Measurements from ENCODE around the gene MOXD1. TPM values are rescaled to one million over a fixed set of nuclear protein-coding genes. Genes with fewer than 3 reads are reported as not detected.

Gene MOXD1
- total and polyA plus RNA-seq, 2 experiments from 2014 or later = 9.0 to 16.8 TPM

DNA sequence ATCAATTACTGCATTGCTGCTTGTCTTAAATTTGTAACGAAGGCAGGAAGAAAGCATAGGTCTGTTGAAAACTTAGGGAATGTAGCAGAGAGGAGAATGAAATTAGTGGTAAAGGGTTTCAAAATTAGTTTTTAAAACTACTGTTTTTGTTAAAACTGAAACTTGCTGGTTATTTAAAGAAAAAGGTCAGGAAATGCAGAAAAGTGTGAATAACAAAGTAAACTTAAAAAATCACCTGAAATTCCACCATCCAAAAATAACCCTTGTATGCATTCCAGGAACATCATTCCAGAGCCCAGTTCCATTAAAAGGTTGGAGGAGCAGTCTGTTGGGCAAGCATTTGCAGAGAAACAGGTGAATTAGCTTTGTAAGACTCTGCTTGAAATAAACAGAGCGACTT is 3.1 kb upstream of the MOXD1 start:
- no peaks in the 10 kb centered on the region for H3K9me2 ChIP-seq (replicated peaks; ENCODE audit: insufficient read depth)
- H4K20me1 ChIP-seq (ENCODE audit: insufficient read depth, poor library complexity, severe bottlenecking) = no peaks in the 10 kb centered on the region
- H3K4me2 ChIP-seq = no peak overlapping the region
- no peak overlapping the region for H2AFZ ChIP-seq
- H3K27ac ChIP-seq = no peak overlapping the region
- DNase-seq (ENCODE audit: low spot score) = no peak
- H3K9me3 ChIP-seq (ENCODE audit: low read depth) = no peaks in the 10 kb centered on the region
- TF ChIP-seq, protein P1, sequence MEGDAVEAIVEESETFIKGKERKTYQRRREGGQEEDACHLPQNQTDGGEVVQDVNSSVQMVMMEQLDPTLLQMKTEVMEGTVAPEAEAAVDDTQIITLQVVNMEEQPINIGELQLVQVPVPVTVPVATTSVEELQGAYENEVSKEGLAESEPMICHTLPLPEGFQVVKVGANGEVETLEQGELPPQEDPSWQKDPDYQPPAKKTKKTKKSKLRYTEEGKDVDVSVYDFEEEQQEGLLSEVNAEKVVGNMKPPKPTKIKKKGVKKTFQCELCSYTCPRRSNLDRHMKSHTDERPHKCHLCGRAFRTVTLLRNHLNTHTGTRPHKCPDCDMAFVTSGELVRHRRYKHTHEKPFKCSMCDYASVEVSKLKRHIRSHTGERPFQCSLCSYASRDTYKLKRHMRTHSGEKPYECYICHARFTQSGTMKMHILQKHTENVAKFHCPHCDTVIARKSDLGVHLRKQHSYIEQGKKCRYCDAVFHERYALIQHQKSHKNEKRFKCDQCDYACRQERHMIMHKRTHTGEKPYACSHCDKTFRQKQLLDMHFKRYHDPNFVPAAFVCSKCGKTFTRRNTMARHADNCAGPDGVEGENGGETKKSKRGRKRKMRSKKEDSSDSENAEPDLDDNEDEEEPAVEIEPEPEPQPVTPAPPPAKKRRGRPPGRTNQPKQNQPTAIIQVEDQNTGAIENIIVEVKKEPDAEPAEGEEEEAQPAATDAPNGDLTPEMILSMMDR (IDR thresholded peaks at IDR 0.05; ENCODE audit: poor library complexity) = no peak
- no peak for TF ChIP-seq EZH2phosphoT487 (IDR thresholded peaks at IDR 0.05; ENCODE audit: low read depth, severe bottlenecking, unreplicated experiment)
- TF ChIP-seq EZH2 (IDR thresholded peaks at IDR 0.05; ENCODE audit: borderline replicate concordance) = no peak
- no peaks in the 10 kb centered on the region for H3K36me3 ChIP-seq (replicated peaks; ENCODE audit: insufficient read depth, low read depth)
- H3K27me3 ChIP-seq = peaks cover 71% of the 10 kb centered on the region
- H3K4me3 ChIP-seq = no peak overlapping the region
- H3K4me1 ChIP-seq (ENCODE audit: insufficient read depth) = no peaks in the 10 kb centered on the region
- 76% methylated on average over 2 of the region's 2 CpGs for WGBS (ENCODE audit: low lambda C conversion rate, missing lambda C conversion rate)
- H3K79me2 ChIP-seq = no peaks in the 10 kb centered on the region

DNA sequence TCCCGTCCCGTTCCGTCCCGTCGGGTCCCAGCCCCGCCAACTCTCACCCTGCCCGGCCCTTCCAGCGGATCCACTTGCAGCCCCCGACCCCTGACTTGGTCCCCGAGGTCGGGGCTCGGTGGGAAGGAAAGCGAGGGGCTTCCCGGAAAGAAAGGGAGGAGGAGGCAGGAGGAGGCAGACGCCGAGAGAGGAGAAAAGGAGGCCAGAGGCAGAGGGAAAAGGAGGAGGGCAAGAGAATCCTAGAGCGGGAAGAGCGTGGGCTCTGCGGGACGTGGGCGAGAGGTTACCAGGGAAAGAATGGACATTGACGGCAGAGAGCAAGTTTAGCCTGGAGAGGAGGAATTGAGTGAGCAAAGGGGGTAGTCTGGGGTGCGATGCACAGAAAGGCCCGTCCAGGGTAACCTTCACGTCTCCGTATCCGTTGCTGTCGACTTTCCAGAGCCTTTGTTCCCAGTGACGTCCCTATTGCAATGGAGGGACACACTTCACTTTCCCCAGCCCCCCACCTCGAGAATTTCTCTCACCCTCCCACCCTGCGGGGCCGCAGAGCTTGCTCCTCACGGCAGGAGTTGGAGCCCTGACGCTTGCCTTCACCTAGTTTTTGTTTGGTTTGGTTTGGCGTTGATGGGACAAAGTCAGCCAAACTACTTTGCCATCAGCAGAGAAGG is 477 bp upstream of the MOXD1 start:
- H2AFZ ChIP-seq = peak overlapping the region; percentile 88
- peak overlapping the region; percentile 99 for H3K4me2 ChIP-seq
- H4K20me1 ChIP-seq (ENCODE audit: insufficient read depth, poor library complexity, severe bottlenecking) = no peaks in the 10 kb centered on the region
- peaks cover 72% of the 10 kb centered on the region for H3K27me3 ChIP-seq
- H3K9me2 ChIP-seq (replicated peaks; ENCODE audit: insufficient read depth) = no peaks in the 10 kb centered on the region
- H3K79me2 ChIP-seq = no peaks in the 10 kb centered on the region
- no peaks in the 10 kb centered on the region for H3K4me1 ChIP-seq (ENCODE audit: insufficient read depth)
- no peak for DNase-seq (ENCODE audit: low spot score)
- WGBS (ENCODE audit: low lambda C conversion rate, missing lambda C conversion rate) = 14% methylated on average over 29 of the region's 35 CpGs
- H3K36me3 ChIP-seq (replicated peaks; ENCODE audit: insufficient read depth, low read depth) = no peaks in the 10 kb centered on the region
- no peak overlapping the region for H3K27ac ChIP-seq
- H3K4me3 ChIP-seq = peak overlapping the region; percentile 89
- TF ChIP-seq EZH2 (IDR thresholded peaks at IDR 0.05; ENCODE audit: borderline replicate concordance) = peak; percentile 70
- TF ChIP-seq, protein P1 (IDR thresholded peaks at IDR 0.05; ENCODE audit: poor library complexity) = no peak
- TF ChIP-seq EZH2phosphoT487 (IDR thresholded peaks at IDR 0.05; ENCODE audit: low read depth, severe bottlenecking, unreplicated experiment) = no peak
- H3K9me3 ChIP-seq (ENCODE audit: low read depth) = no peaks in the 10 kb centered on the region

DNA sequence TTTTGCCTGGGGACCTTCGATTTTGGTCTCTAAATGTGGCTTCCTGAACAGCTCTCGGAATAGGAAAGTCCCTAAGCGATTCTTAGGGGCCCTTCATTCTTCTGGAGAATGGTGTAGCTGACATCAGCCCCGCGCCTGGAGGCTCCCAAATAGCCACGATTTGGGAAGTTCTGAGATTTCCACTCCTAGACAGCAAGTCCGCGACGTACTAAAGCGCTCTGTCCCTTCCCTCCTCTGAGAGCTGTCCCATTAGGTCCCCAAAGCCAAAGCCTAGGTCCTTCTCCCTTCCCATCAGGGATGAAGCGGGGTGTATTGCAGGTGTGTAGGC is 756 bp downstream of the MOXD1 start:
- Histone ChIP-seq H3K27me3 (peaks cover 60% of the 10 kb centered on the region), H3K36me3 (replicated peaks; ENCODE audit: insufficient read depth, low read depth) (no peaks in the 10 kb centered on the region), H3K9me3 (ENCODE audit: low read depth) (no peaks in the 10 kb centered on the region), H3K4me2 (peak overlapping the region; percentile 99), H3K9me2 (replicated peaks; ENCODE audit: insufficient read depth) (no peaks in the 10 kb centered on the region), H2AFZ (peak overlapping the region; percentile 88), H3K79me2 (no peaks in the 10 kb centered on the region), H4K20me1 (ENCODE audit: insufficient read depth, poor library complexity, severe bottlenecking) (no peaks in the 10 kb centered on the region), H3K4me3 (peak overlapping the region; percentile 89), H3K27ac (peak overlapping the region; percentile 24), H3K4me1 (ENCODE audit: insufficient read depth) (no peaks in the 10 kb centered on the region)
- TF ChIP-seq, protein P1 (IDR thresholded peaks at IDR 0.05; ENCODE audit: poor library complexity) = no peak
- no peak for TF ChIP-seq EZH2 (IDR thresholded peaks at IDR 0.05; ENCODE audit: borderline replicate concordance)
- TF ChIP-seq EZH2phosphoT487 (IDR thresholded peaks at IDR 0.05; ENCODE audit: low read depth, severe bottlenecking, unreplicated experiment) = no peak
- no peak for DNase-seq (ENCODE audit: low spot score)
- WGBS (ENCODE audit: low lambda C conversion rate, missing lambda C conversion rate) = 12% methylated on average over 11 of the region's 11 CpGs

All from hepatocyte (in vitro differentiated cells).